Mammary epithelial cell (primary cell): ENCODE data around the gene FH.

Experiments used
- EZH2 ChIP-seq: IDR thresholded peaks from 2 replicates; pipeline ENCODE4 v1.6.1; 2012; ENCODE audit warnings: low read length, inconsistent platforms, borderline replicate concordance
- TF ChIP-seq, protein P1 (sequence below), 2 donors: IDR thresholded peaks in 1 of 2; conservative IDR thresholded peaks in 1 of 2; 2 replicates each; pipeline ENCODE4 v1.5.1; 2011 to 2012; ENCODE audit warnings: inconsistent platforms in 2 of 2, low read length in 2 of 2, mild to moderate bottlenecking in 2 of 2, control low read depth in 1 of 2, low read depth in 1 of 2; ENCODE audit not compliant: insufficient read depth in 1 of 2; ENCODE audit errors: extremely low read depth in 1 of 2

DNA sequence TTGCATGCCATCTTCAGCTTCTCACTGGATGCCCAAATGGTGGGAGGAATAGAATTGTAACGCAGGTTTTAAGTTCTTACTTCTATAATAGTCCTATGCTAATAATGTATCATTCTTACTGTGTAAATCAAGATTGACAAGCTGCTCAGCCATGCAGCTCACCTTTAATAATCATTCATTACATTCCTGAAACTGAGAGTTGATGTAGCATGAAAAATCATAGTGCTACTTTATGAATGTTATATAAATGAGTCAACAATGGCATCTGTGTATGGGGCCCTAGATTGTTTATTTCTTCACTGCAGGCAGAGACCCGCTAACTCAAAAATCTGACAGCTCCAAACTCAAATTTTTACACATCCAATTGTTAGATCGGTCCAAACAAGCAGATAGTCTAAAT lies 34.4 kb downstream of the FH start:
- TF ChIP-seq, protein P1, sequence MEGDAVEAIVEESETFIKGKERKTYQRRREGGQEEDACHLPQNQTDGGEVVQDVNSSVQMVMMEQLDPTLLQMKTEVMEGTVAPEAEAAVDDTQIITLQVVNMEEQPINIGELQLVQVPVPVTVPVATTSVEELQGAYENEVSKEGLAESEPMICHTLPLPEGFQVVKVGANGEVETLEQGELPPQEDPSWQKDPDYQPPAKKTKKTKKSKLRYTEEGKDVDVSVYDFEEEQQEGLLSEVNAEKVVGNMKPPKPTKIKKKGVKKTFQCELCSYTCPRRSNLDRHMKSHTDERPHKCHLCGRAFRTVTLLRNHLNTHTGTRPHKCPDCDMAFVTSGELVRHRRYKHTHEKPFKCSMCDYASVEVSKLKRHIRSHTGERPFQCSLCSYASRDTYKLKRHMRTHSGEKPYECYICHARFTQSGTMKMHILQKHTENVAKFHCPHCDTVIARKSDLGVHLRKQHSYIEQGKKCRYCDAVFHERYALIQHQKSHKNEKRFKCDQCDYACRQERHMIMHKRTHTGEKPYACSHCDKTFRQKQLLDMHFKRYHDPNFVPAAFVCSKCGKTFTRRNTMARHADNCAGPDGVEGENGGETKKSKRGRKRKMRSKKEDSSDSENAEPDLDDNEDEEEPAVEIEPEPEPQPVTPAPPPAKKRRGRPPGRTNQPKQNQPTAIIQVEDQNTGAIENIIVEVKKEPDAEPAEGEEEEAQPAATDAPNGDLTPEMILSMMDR (conservative IDR thresholded peaks at IDR 0.05 in 1 of 2, IDR thresholded peaks at IDR 0.05 in 1 of 2; ENCODE audit: extremely low read depth in 1 of 2, insufficient read depth in 1 of 2, low read depth in 1 of 2, low read length in 2 of 2): no peak
- TF ChIP-seq EZH2: no peak
